ENCODE results near the gene FAM181B. TPM values are rescaled to one million over a fixed set of nuclear protein-coding genes. Genes with fewer than 3 reads are reported as not detected.
"Not testable (repeated sequence)": the region's sequence is repeated elsewhere in the genome, so short reads cannot be mapped to it uniquely, and the experiment has no call there.

The FAM181B gene
- total RNA-seq, 2 donors from 2014 or later, result not detected

GRCh38 chr11:82714346-82715174 lies 19.1 kb downstream of the FAM181B start:
- H3K27ac Mint-ChIP-seq, result no peak overlapping the region
- H3K36me3 Mint-ChIP-seq, result no peaks in the 10 kb centered on the region
- H3K9me3 Mint-ChIP-seq, result no peaks in the 10 kb centered on the region
- DNase-seq (ENCODE audit: low spot score in 2 of 2) (no peak), ATAC-seq (no peak)

GRCh38 chr11:82711648-82712047 lies 22.0 kb downstream of the FAM181B start:
- H3K27ac Mint-ChIP-seq, result no peak overlapping the region
- DNase-seq (ENCODE audit: low spot score in 2 of 2), result no peak
- no peaks in the 10 kb centered on the region for H3K36me3 Mint-ChIP-seq
- no peaks in the 10 kb centered on the region for H3K9me3 Mint-ChIP-seq
- ATAC-seq, result no peak

- DNase-seq (ENCODE audit: low spot score in 2 of 2) (no peak), ATAC-seq (no peak)
- H3K27ac Mint-ChIP-seq, result no peak overlapping the region
- H3K9me3 Mint-ChIP-seq, result no peaks in the 10 kb centered on the region
- no peaks in the 10 kb centered on the region for H3K36me3 Mint-ChIP-seq
Measured at GRCh38 chr11:82703796-82704195, 29.9 kb downstream of the FAM181B start.

GRCh38 chr11:82703226-82703625 lies 30.4 kb downstream of the FAM181B start:
- no peak for ATAC-seq
- Mint-ChIP-seq H3K9me3 (no peaks in the 10 kb centered on the region), H3K27ac (no peak overlapping the region), H3K36me3 (no peaks in the 10 kb centered on the region)
- DNase-seq (ENCODE audit: low spot score in 2 of 2), result no peak

- no peak for ATAC-seq
- DNase-seq (ENCODE audit: low spot score in 2 of 2), result peak in 1 of 2 donors; percentile 23
- H3K27ac Mint-ChIP-seq, result no peak overlapping the region
- no peaks in the 10 kb centered on the region for H3K9me3 Mint-ChIP-seq
- H3K36me3 Mint-ChIP-seq, result no peaks in the 10 kb centered on the region
Measured at GRCh38 chr11:82701847-82702520, 31.7 kb downstream of the FAM181B start.

- no peak overlapping the region for H3K27ac Mint-ChIP-seq
- no peaks in the 10 kb centered on the region for H3K9me3 Mint-ChIP-seq
- DNase-seq (ENCODE audit: low spot score in 2 of 2) (no peak), ATAC-seq (no peak)
- no peaks in the 10 kb centered on the region for H3K36me3 Mint-ChIP-seq
Measured at GRCh38 chr11:82698576-82699352, 34.9 kb downstream of the FAM181B start.

- H3K27ac Mint-ChIP-seq, result no peak overlapping the region
- ATAC-seq (no peak), DNase-seq (ENCODE audit: low spot score in 2 of 2) (no peak)
- no peaks in the 10 kb centered on the region for H3K9me3 Mint-ChIP-seq
- no peaks in the 10 kb centered on the region for H3K36me3 Mint-ChIP-seq
Measured at GRCh38 chr11:82692981-82693380, 40.7 kb downstream of the FAM181B start.

GRCh38 chr11:82689347-82689746 lies 44.3 kb downstream of the FAM181B start:
- ATAC-seq; H3K36me3 Mint-ChIP-seq; H3K27ac Mint-ChIP-seq; H3K9me3 Mint-ChIP-seq; DNase-seq (ENCODE audit: low spot score in 2 of 2): not testable (repeated sequence)

- DNase-seq (ENCODE audit: low spot score in 2 of 2), result no peak
- Mint-ChIP-seq H3K36me3 (peaks cover 0 to 5% of the 10 kb centered on the region in 2 donors), H3K27ac (no peak overlapping the region), H3K9me3 (peaks cover 0 to 7% of the 10 kb centered on the region in 2 donors)
- no peak for ATAC-seq
Measured at GRCh38 chr11:82686211-82686610, 47.5 kb downstream of the FAM181B start.

GRCh38 chr11:82683029-82683428 lies 50.6 kb downstream of the FAM181B start:
- peaks cover 0 to 5% of the 10 kb centered on the region in 2 donors for H3K36me3 Mint-ChIP-seq
- no peak overlapping the region for H3K27ac Mint-ChIP-seq
- ATAC-seq (no peak), DNase-seq (ENCODE audit: low spot score in 2 of 2) (no peak)
- peaks cover 0 to 11% of the 10 kb centered on the region in 2 donors for H3K9me3 Mint-ChIP-seq

- DNase-seq (ENCODE audit: low spot score in 2 of 2) (no peak), ATAC-seq (peak; percentile 57 to 70)
- H3K36me3 Mint-ChIP-seq, result peaks cover 0 to 5% of the 10 kb centered on the region in 2 donors
- H3K9me3 Mint-ChIP-seq, result peaks cover 0 to 11% of the 10 kb centered on the region in 2 donors
- no peak overlapping the region for H3K27ac Mint-ChIP-seq
Measured at GRCh38 chr11:82682003-82682751, 51.5 kb downstream of the FAM181B start.

- H3K27ac Mint-ChIP-seq, result no peak overlapping the region
- no peak for ATAC-seq
Measured at GRCh38 chr11:82680252-82680651, 53.4 kb downstream of the FAM181B start.

More at GRCh38 chr11:82680252-82680651, 53.4 kb downstream of the FAM181B start:
- DNase-seq (ENCODE audit: low spot score in 2 of 2), result no peak
- H3K9me3 Mint-ChIP-seq, result peaks cover 0 to 11% of the 10 kb centered on the region in 2 donors
- H3K36me3 Mint-ChIP-seq, result peaks cover 0 to 5% of the 10 kb centered on the region in 2 donors

Other genes starting within 250 kb of the FAM181B start
- gene PRCP, start 166.6 kb upstream of the FAM181B start, total RNA-seq, result 10 to 100 TPM; 27.8 to 30.0 TPM
- gene DDIAS, start 167.9 kb upstream of the FAM181B start, total RNA-seq, result 10 to 100 TPM; 16.2 to 21.4 TPM

Measured in activated naive CD4-positive, alpha-beta T cell treated with anti-CD3 and anti-CD28 coated beads, Interleukin-2, amount 50 U/mL, for 72 hours (primary cell).